Activated T-helper 1 cell treated with Interleukin-2 at 50 U/mL for 16 hours (primary cell): ENCODE results near the gene OR12D1.
"Not testable (repeated sequence)": the region's sequence is repeated elsewhere in the genome, so short reads cannot be mapped to it uniquely, and the experiment has no call there.

Experiments used
- DNase-seq: peaks from one replicate; pipeline ENCODE4 v3.0.0-alpha.2; 2020; ENCODE audit warnings: low read depth

The OR12D1 gene

GRCh38 chr6:29414588-29414987 is at the start of gene OR12D1:
Gene OR12D1, plus strand, starts transcription at chr6:29414928.
- no peak for DNase-seq

- DNase-seq, result no peak
Observed at GRCh38 chr6:29368765-29369164, 46.0 kb upstream of the OR12D1 start, which contains the start of gene OR5V1. Gene OR5V1, minus strand, starts transcription at chr6:29368865. Its CDS starts 12,670 bp downstream, at chr6:29356195.

GRCh38 chr6:29375191-29375590 is 39.5 kb upstream of the OR12D1 start, which contains the start of gene OR12D3:
Gene OR12D3, minus strand, starts transcription at chr6:29375291. Its CDS starts 4 bp downstream, at chr6:29375287.
- no peak for DNase-seq

GRCh38 chr6:29376003-29376402 is 38.7 kb upstream of the OR12D1 start:
- no peak for DNase-seq

GRCh38 chr6:29388533-29388932 is 26.2 kb upstream of the OR12D1 start:
- DNase-seq, result no peak

- no peak for DNase-seq
Observed at GRCh38 chr6:29395331-29395730, 19.4 kb upstream of the OR12D1 start, which contains the start of gene OR12D2. Gene OR12D2, plus strand, starts transcription at chr6:29395631. Its CDS starts 1,069 bp downstream, at chr6:29396700.

- DNase-seq, result no peak
Observed at GRCh38 chr6:29399525-29399924, 15.2 kb upstream of the OR12D1 start.

- DNase-seq, result no peak
Observed at GRCh38 chr6:29403801-29404200, 10.9 kb upstream of the OR12D1 start.

GRCh38 chr6:29419516-29419915 is 4.8 kb downstream of the OR12D1 start:
- no peak for DNase-seq

- no peak for DNase-seq
Observed at GRCh38 chr6:29424168-29424567, 9.4 kb downstream of the OR12D1 start.

- no peak for DNase-seq
Observed at GRCh38 chr6:29424575-29424974, 9.8 kb downstream of the OR12D1 start.

- no peak for DNase-seq
Observed at GRCh38 chr6:29425075-29425474, 10.3 kb downstream of the OR12D1 start.

- no peak for DNase-seq
Observed at GRCh38 chr6:29426654-29427053, 11.9 kb downstream of the OR12D1 start.

GRCh38 chr6:29436730-29437129 is 22.0 kb downstream of the OR12D1 start:
- not testable (repeated sequence) for DNase-seq

- DNase-seq, result no peak
Observed at GRCh38 chr6:29439006-29439405, 24.3 kb downstream of the OR12D1 start, which contains the start of gene OR10C1. Gene OR10C1, plus strand, starts transcription at chr6:29439306. Its CDS starts 710 bp downstream, at chr6:29440016.

GRCh38 chr6:29442719-29443118 is 28.0 kb downstream of the OR12D1 start:
- no peak for DNase-seq

GRCh38 chr6:29444031-29444430 is 29.3 kb downstream of the OR12D1 start:
- DNase-seq, result not testable (repeated sequence)

GRCh38 chr6:29447670-29448069 is 32.9 kb downstream of the OR12D1 start:
- no peak for DNase-seq

GRCh38 chr6:29451471-29452193 is 36.9 kb downstream of the OR12D1 start:
- DNase-seq, result no peak

GRCh38 chr6:29456971-29457370 is 42.2 kb downstream of the OR12D1 start, which contains the start of the genes OR11A1 and OR2H1:
Gene OR11A1, minus strand, starts transcription at chr6:29457071. Its CDS starts 29,430 bp downstream, at chr6:29427641.
Gene OR2H1, plus strand, starts transcription at chr6:29457155. Its CDS starts 4,615 bp downstream, at chr6:29461770.
- no peak for DNase-seq

GRCh38 chr6:29461021-29461814 is 46.5 kb downstream of the OR12D1 start:
- no peak for DNase-seq

GRCh38 chr6:29462022-29462421 is 47.3 kb downstream of the OR12D1 start:
- no peak for DNase-seq

GRCh38 chr6:29465279-29465678 is 50.6 kb downstream of the OR12D1 start:
- no peak for DNase-seq
